H9 (cell line): ENCODE results near the gene CDH4. TPM values are rescaled to one million over a fixed set of nuclear protein-coding genes. Genes with fewer than 3 reads are reported as not detected.

ENCODE experiments used
- DNase-seq: peaks from one replicate; pipeline ENCODE4 v3.0.0-alpha.2; 2017
- H2AFZ ChIP-seq: one replicate; pipeline ENCODE4 v1.6.1; 2013; ENCODE audit warnings: mild to moderate bottlenecking, low read length, control low read depth, moderate library complexity
- H2AK5ac ChIP-seq: 2 replicates; pipeline ENCODE4 v1.6.1; 2013; ENCODE audit warnings: low read length, control low read depth, mixed read lengths; ENCODE audit not compliant: insufficient read length
- H2BK120ac ChIP-seq: one replicate; pipeline ENCODE4 v1.6.1; 2013; ENCODE audit warnings: low read depth, mild to moderate bottlenecking, low read length, control low read depth, inconsistent platforms; ENCODE audit not compliant: poor library complexity, severe bottlenecking
- H2BK12ac ChIP-seq: 2 replicates; pipeline ENCODE4 v1.6.1; 2013; ENCODE audit warnings: low read length, control low read depth, mixed read lengths, low read depth; ENCODE audit not compliant: insufficient read length
- H2BK15ac ChIP-seq: 2 replicates; pipeline ENCODE4 v1.6.1; 2013; ENCODE audit warnings: low read depth, low read length, control low read depth
- H2BK20ac ChIP-seq: one replicate; pipeline ENCODE4 v1.6.1; 2013; ENCODE audit warnings: low read depth, mild to moderate bottlenecking, low read length, control low read depth, inconsistent platforms; ENCODE audit not compliant: poor library complexity, severe bottlenecking
- H2BK5ac ChIP-seq: 2 replicates; pipeline ENCODE4 v1.6.1; 2013; ENCODE audit warnings: low read length, control low read depth, mixed read lengths; ENCODE audit not compliant: insufficient read length
- H3K14ac ChIP-seq: 2 replicates; pipeline ENCODE4 v1.6.1; 2013; ENCODE audit warnings: low read length, control low read depth; ENCODE audit not compliant: insufficient read depth
- H3K18ac ChIP-seq: 2 replicates; pipeline ENCODE4 v1.6.1; 2013; ENCODE audit warnings: low read depth, mild to moderate bottlenecking, mixed read lengths, low read length, control low read depth; ENCODE audit not compliant: insufficient read length
- H3K23ac ChIP-seq: 2 replicates; pipeline ENCODE4 v1.6.1; 2013; ENCODE audit warnings: low read length, control low read depth, mixed read lengths, low read depth; ENCODE audit not compliant: insufficient read length
- H3K23me2 ChIP-seq: 2 replicates; pipeline ENCODE4 v1.6.1; 2013; ENCODE audit warnings: low read depth, mild to moderate bottlenecking, mixed read lengths, low read length, control low read depth; ENCODE audit not compliant: insufficient read length, poor library complexity, severe bottlenecking
- H3K27ac ChIP-seq: 2 replicates; pipeline ENCODE4 v1.5.1; 2013; ENCODE audit warnings: low read length, control low read depth, mixed read lengths, low read depth; ENCODE audit not compliant: insufficient read length
- H3K27me3 ChIP-seq: 2 replicates; pipeline ENCODE4 v1.6.1; 2013; ENCODE audit warnings: low read length, control low read depth, inconsistent platforms; ENCODE audit not compliant: insufficient read depth
- H3K4ac ChIP-seq: 2 replicates; pipeline ENCODE4 v1.6.1; 2013; ENCODE audit warnings: low read depth, mild to moderate bottlenecking, control low read depth, inconsistent platforms, low read length, moderate library complexity
- H3K4me1 ChIP-seq: 2 replicates; pipeline ENCODE4 v1.6.1; 2013; ENCODE audit warnings: low read length, control low read depth, inconsistent platforms; ENCODE audit not compliant: insufficient read depth
- H3K4me2 ChIP-seq: 2 replicates; pipeline ENCODE4 v1.6.1; 2013; ENCODE audit warnings: low read length, control low read depth, mixed read lengths; ENCODE audit not compliant: insufficient read length, insufficient read depth
- H3K56ac ChIP-seq: 2 replicates; pipeline ENCODE4 v1.6.1; 2013; ENCODE audit warnings: low read depth, mild to moderate bottlenecking, mixed read lengths, low read length, control low read depth; ENCODE audit not compliant: insufficient read length
- H3K79me1 ChIP-seq: 2 replicates; pipeline ENCODE4 v1.6.1; 2013; ENCODE audit warnings: low read depth, mild to moderate bottlenecking, moderate library complexity, low read length, control low read depth, inconsistent platforms; ENCODE audit not compliant: insufficient read depth, poor library complexity, severe bottlenecking
- H3K79me2 ChIP-seq: 2 replicates; pipeline ENCODE4 v1.6.1; 2013; ENCODE audit warnings: low read length, control low read depth, inconsistent platforms; ENCODE audit not compliant: insufficient read depth
- H3K9ac ChIP-seq: 2 replicates; pipeline ENCODE4 v1.6.1; 2013; ENCODE audit warnings: low read length, control low read depth, mixed read lengths; ENCODE audit not compliant: insufficient read length; ENCODE audit errors: extremely low read depth
- H3K9me3 ChIP-seq: one replicate; pipeline ENCODE4 v1.6.1; 2013; ENCODE audit warnings: low read depth, low read length, inconsistent platforms; ENCODE audit not compliant: control insufficient read depth
- H3T11ph ChIP-seq: one replicate; pipeline ENCODE4 v1.6.1; 2013; ENCODE audit warnings: mild to moderate bottlenecking, low read length, control low read depth, inconsistent platforms
- H4K20me1 ChIP-seq: one replicate; pipeline ENCODE4 v1.6.1; 2013; ENCODE audit not compliant: control insufficient read depth, insufficient read length, insufficient read depth
- H4K5ac ChIP-seq: 2 replicates; pipeline ENCODE4 v1.6.1; 2013; ENCODE audit warnings: low read depth, mild to moderate bottlenecking, mixed read lengths, low read length, control low read depth; ENCODE audit not compliant: insufficient read length
- H4K8ac ChIP-seq: replicated peaks from 2 replicates; pipeline ENCODE4 v1.6.1; 2013; ENCODE audit warnings: low read length, control low read depth, mixed read lengths, low read depth; ENCODE audit not compliant: insufficient read length
- H4K91ac ChIP-seq: 2 replicates; pipeline ENCODE4 v1.6.1; 2013; ENCODE audit warnings: low read depth, mild to moderate bottlenecking, moderate library complexity, mixed read lengths, low read length, control low read depth; ENCODE audit not compliant: insufficient read length
- H3K27ac Mint-ChIP-seq, 3 experiments: 2 replicates in 2 of 3; 3 replicates in 1 of 3; pipeline ENCODE4 v1.8.0; 2020 to 2021; ENCODE audit warnings: mixed read lengths in 3 of 3, mild to moderate bottlenecking in 1 of 3, moderate library complexity in 1 of 3
- H3K27me3 Mint-ChIP-seq: 2 replicates; pipeline ENCODE4 v1.8.0; 2021; ENCODE audit warnings: low read depth, mild to moderate bottlenecking, moderate library complexity, mixed read lengths
- H3K36me3 Mint-ChIP-seq, 3 experiments: 2 replicates in 2 of 3; 3 replicates in 1 of 3; pipeline ENCODE4 v1.8.0; 2020 to 2021; ENCODE audit warnings: low read depth in 3 of 3, mixed read lengths in 3 of 3; ENCODE audit not compliant: insufficient read depth in 1 of 3
- H3K4me1 Mint-ChIP-seq, 2 experiments: 2 replicates each; pipeline ENCODE4 v1.8.0; 2020; ENCODE audit warnings: mixed read lengths in 2 of 2
- H3K4me3 Mint-ChIP-seq, 2 experiments: 2 replicates in 1 of 2; 3 replicates in 1 of 2; pipeline ENCODE4 v1.8.0; 2020 to 2021; ENCODE audit warnings: mild to moderate bottlenecking in 2 of 2, mixed read lengths in 2 of 2, moderate library complexity in 1 of 2
- H3K9me3 Mint-ChIP-seq, 2 experiments: 2 replicates in 1 of 2; 3 replicates in 1 of 2; pipeline ENCODE4 v1.8.0; 2020; ENCODE audit warnings: mild to moderate bottlenecking in 2 of 2, mixed read lengths in 2 of 2, moderate library complexity in 1 of 2
- CTCF ChIP-seq: fragments of 200-600 bp; sonication (generic); conservative IDR thresholded peaks from 3 replicates; pipeline ENCODE4 v1.8.0; 2021; ENCODE audit warnings: antibody characterized with exemption, mild to moderate bottlenecking
- WGBS: extraction: QIAGEN DNeasy Blood & Tissue Kit; methylation state at CpG from one replicate; pipeline ENCODE4 v1.1.7; 2013; ENCODE audit warnings: missing lambda C conversion rate, low lambda C conversion rate, mixed read lengths; ENCODE audit not compliant: insufficient read length; ENCODE audit errors: extremely low coverage; 5-methylcytosine and 5-hydroxymethylcytosine counted together
- total RNA-seq: library from RNA; stranded (reverse); gene quantifications from 2 replicates; pipeline ENCODE4 v1.2.1, GENCODE V29; 2021

CDH4 gene
- total RNA-seq, 1 experiment from 2014 or later, result 3.0 TPM

GRCh38 chr20:61822396-61822795, 570.3 kb downstream of the CDH4 start:
- no CpG with 5 or more reads among the region's 12 CpGs for WGBS
- H3K14ac ChIP-seq, result no peak overlapping the region; the same call in 1 of the 2 replicates
- no peak overlapping the region for H2BK20ac ChIP-seq
- no peaks in the 10 kb centered on the region for H3K4me1 ChIP-seq
- H3K4ac ChIP-seq, result no peak overlapping the region
- DNase-seq, result no peak
- no peaks in the 10 kb centered on the region; the same call in 1 of the 2 replicates for H3K27me3 ChIP-seq
- no peak overlapping the region for H4K5ac ChIP-seq
- no peak overlapping the region for H3K56ac ChIP-seq
- H2AFZ ChIP-seq, result no peak overlapping the region
- no peak overlapping the region for H2BK15ac ChIP-seq
- peaks cover 0 to 3% (median 0%) of the 10 kb centered on the region in 3 experiments; a peak in 2 of 7 replicates for H3K36me3 Mint-ChIP-seq
- H3K4me1 Mint-ChIP-seq, result peaks cover 0 to 5% of the 10 kb centered on the region in 2 experiments; a peak in 2 of 4 replicates
- no peaks in the 10 kb centered on the region for H3K9me3 ChIP-seq
- H3K27ac Mint-ChIP-seq, result no peak overlapping the region
- H3K79me1 ChIP-seq, result no peaks in the 10 kb centered on the region
- no peak overlapping the region for H4K91ac ChIP-seq
- H2BK5ac ChIP-seq, result no peak overlapping the region
- no peak overlapping the region for H3K18ac ChIP-seq
- H3K4me2 ChIP-seq, result no peak overlapping the region
- no peak overlapping the region for H4K8ac ChIP-seq
- H3K27me3 Mint-ChIP-seq, result peaks cover 59% of the 10 kb centered on the region
- TF ChIP-seq CTCF, result no peak
- no peak overlapping the region for H3K27ac ChIP-seq
- no peak overlapping the region for H3K9ac ChIP-seq
- H3K9me3 Mint-ChIP-seq, result peaks cover 17 to 20% of the 10 kb centered on the region in 2 experiments
- no peak overlapping the region for H3K23ac ChIP-seq
- no peaks in the 10 kb centered on the region for H3K79me2 ChIP-seq
- H3K23me2 ChIP-seq, result no peaks in the 10 kb centered on the region
- no peak overlapping the region for H3K4me3 Mint-ChIP-seq
- no peak overlapping the region for H2BK12ac ChIP-seq
- no peak overlapping the region for H2BK120ac ChIP-seq
- H4K20me1 ChIP-seq, result no peaks in the 10 kb centered on the region
- H2AK5ac ChIP-seq, result no peak overlapping the region
- H3T11ph ChIP-seq, result no peak overlapping the region
